HepG2 (cell line): Measurements from ENCODE around the gene TTC32. TPM values are rescaled to one million over a fixed set of nuclear protein-coding genes. Genes with fewer than 3 reads are reported as not detected.

ENCODE experiments used
- ARID2 ChIP-seq: sonication (generic); formaldehyde crosslinking; IDR thresholded peaks from 2 replicates; pipeline ENCODE4 v1.8.1; 2022; ENCODE audit warnings: mild to moderate bottlenecking, missing genetic modification reagents, borderline replicate concordance
- ATF7-NPFF ChIP-seq: sonication (generic); formaldehyde crosslinking; IDR thresholded peaks from 2 replicates; pipeline ENCODE4 v1.8.1; 2023; ENCODE audit warnings: mild to moderate bottlenecking, low read depth, missing genetic modification reagents, moderate library complexity
- ERF ChIP-seq: IDR thresholded peaks from 2 replicates; pipeline ENCODE4 v1.6.1; 2018; ENCODE audit warnings: missing biosample characterization, missing genetic modification reagents
- HMGXB4 ChIP-seq, 2 experiments: sonication (generic) in 1 of 2; formaldehyde crosslinking in 1 of 2; IDR thresholded peaks; 2 replicates each; pipeline versions ENCODE4 v1.4.0 to v1.6.1; 2018 to 2020; ENCODE audit warnings: missing genetic modification reagents in 2 of 2, borderline replicate concordance in 1 of 2, low read depth in 1 of 2, mild to moderate bottlenecking in 1 of 2, missing biosample characterization in 1 of 2
- KMT2B ChIP-seq: IDR thresholded peaks from 2 replicates; pipeline ENCODE4 v1.6.1; 2016; ENCODE audit warnings: missing genetic modification reagents, missing compliant biosample characterization
- MAFK ChIP-seq, 2 experiments: IDR thresholded peaks in 1 of 2; conservative IDR thresholded peaks in 1 of 2; 2 replicates each; pipeline ENCODE4 v1.6.1; 2011; ENCODE audit warnings: improper control_type of control experiment in 2 of 2, low read length in 2 of 2
- NFIC ChIP-seq: IDR thresholded peaks from 2 replicates; pipeline ENCODE4 v1.6.1; 2012; ENCODE audit warnings: mild to moderate bottlenecking, low read length, inconsistent platforms
- REXO4 ChIP-seq: sonication (generic); formaldehyde crosslinking; IDR thresholded peaks from 2 replicates; pipeline ENCODE4 v1.8.0; 2022; ENCODE audit warnings: missing genetic modification reagents, mild to moderate bottlenecking, borderline replicate concordance
- SP5 ChIP-seq: IDR thresholded peaks from 2 replicates; pipeline ENCODE4 v1.6.1; 2016; ENCODE audit warnings: low read depth, borderline replicate concordance
- TARDBP ChIP-seq: sonication (generic); formaldehyde crosslinking; IDR thresholded peaks from 2 replicates; pipeline ENCODE4 v1.8.0; 2022; ENCODE audit warnings: mild to moderate bottlenecking, missing genetic modification reagents
- UBTF ChIP-seq: sonication (generic); formaldehyde crosslinking; IDR thresholded peaks from 2 replicates; pipeline ENCODE4 v1.4.0; 2020; ENCODE audit warnings: mild to moderate bottlenecking, missing genetic modification reagents
- ZFP37 ChIP-seq: sonication (generic); formaldehyde crosslinking; IDR thresholded peaks from 2 replicates; pipeline ENCODE4 v1.4.0; 2020; ENCODE audit warnings: missing genetic modification reagents, borderline replicate concordance
- ZKSCAN5 ChIP-seq: sonication (generic); formaldehyde crosslinking; IDR thresholded peaks from 2 replicates; pipeline ENCODE4 v1.5.1; 2020; ENCODE audit warnings: mild to moderate bottlenecking, missing genetic modification reagents
- ZNF333 ChIP-seq: sonication (generic); formaldehyde crosslinking; IDR thresholded peaks from 2 replicates; pipeline ENCODE4 v1.4.0; 2020; ENCODE audit warnings: mild to moderate bottlenecking, missing genetic modification reagents, borderline replicate concordance
- polyA plus RNA-seq, 8 experiments: library from polyadenylated mRNA; depleted of rRNA in 3 of 8; stranded (reverse) in 7 of 8; unstranded in 1 of 8; fragments of >200 nt; fragmentation: Illumina TruSeq in 4 of 8; extraction: Trizol in 4 of 8; gene quantifications; 2 replicates each; pipeline versions ENCODE4 v1.2.1 to v1.2.3, GENCODE V29; 2011 to 2016; ENCODE audit warnings: low read depth in 4 of 8, missing spikeins in 1 of 8, mixed read lengths in 1 of 8; ENCODE audit not compliant: insufficient read depth in 1 of 8
- total RNA-seq, 5 experiments: library from RNA; depleted of rRNA; stranded (reverse); fragments of >200 nt; fragmentation: Illumina TruSeq; extraction: Trizol; gene quantifications; 2 replicates each; pipeline ENCODE4 v1.2.3, GENCODE V29; 2016; ENCODE audit warnings: low read depth in 1 of 5
- TF ChIP-seq, protein P1 (sequence below), 2 experiments: IDR thresholded peaks; 2 replicates each; pipeline ENCODE4 v1.6.1; 2011 to 2012; ENCODE audit warnings: low read length in 2 of 2, borderline replicate concordance in 1 of 2, low read depth in 1 of 2, mild to moderate bottlenecking in 1 of 2, moderate library complexity in 1 of 2

Gene TTC32
- total and polyA plus RNA-seq, 2 of the 13 experiments (the other 11 are each of a cell fraction or from before 2014, with no cell fraction given), result 21.6 to 38.3 TPM

GRCh38 chr2:19863303-19864041, 38.3 kb downstream of the TTC32 start (continued):
- no peak for TF ChIP-seq ZFP37
- TF ChIP-seq, protein P1, sequence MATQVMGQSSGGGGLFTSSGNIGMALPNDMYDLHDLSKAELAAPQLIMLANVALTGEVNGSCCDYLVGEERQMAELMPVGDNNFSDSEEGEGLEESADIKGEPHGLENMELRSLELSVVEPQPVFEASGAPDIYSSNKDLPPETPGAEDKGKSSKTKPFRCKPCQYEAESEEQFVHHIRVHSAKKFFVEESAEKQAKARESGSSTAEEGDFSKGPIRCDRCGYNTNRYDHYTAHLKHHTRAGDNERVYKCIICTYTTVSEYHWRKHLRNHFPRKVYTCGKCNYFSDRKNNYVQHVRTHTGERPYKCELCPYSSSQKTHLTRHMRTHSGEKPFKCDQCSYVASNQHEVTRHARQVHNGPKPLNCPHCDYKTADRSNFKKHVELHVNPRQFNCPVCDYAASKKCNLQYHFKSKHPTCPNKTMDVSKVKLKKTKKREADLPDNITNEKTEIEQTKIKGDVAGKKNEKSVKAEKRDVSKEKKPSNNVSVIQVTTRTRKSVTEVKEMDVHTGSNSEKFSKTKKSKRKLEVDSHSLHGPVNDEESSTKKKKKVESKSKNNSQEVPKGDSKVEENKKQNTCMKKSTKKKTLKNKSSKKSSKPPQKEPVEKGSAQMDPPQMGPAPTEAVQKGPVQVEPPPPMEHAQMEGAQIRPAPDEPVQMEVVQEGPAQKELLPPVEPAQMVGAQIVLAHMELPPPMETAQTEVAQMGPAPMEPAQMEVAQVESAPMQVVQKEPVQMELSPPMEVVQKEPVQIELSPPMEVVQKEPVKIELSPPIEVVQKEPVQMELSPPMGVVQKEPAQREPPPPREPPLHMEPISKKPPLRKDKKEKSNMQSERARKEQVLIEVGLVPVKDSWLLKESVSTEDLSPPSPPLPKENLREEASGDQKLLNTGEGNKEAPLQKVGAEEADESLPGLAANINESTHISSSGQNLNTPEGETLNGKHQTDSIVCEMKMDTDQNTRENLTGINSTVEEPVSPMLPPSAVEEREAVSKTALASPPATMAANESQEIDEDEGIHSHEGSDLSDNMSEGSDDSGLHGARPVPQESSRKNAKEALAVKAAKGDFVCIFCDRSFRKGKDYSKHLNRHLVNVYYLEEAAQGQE (IDR thresholded peaks at IDR 0.05; ENCODE audit: borderline replicate concordance in 1 of 2, low read depth in 1 of 2, low read length in 2 of 2), result no peak
- no peak for TF ChIP-seq MAFK (conservative IDR thresholded peaks at IDR 0.05 in 1 of 2, IDR thresholded peaks at IDR 0.05 in 1 of 2; ENCODE audit: low read length in 2 of 2)
- peak; percentile 94 to 96 for TF ChIP-seq HMGXB4 (CRISPR knock-in tag; IDR thresholded peaks at IDR 0.05; ENCODE audit: borderline replicate concordance in 1 of 2, low read depth in 1 of 2)
- peak; percentile 36; the same call in 1 of the 2 replicates for TF ChIP-seq ATF7-NPFF (CRISPR knock-in tag)
- no peak for TF ChIP-seq ARID2 (CRISPR knock-in tag)
- peak; percentile 98 for TF ChIP-seq UBTF (CRISPR knock-in tag)
- TF ChIP-seq SP5, result peak; percentile 40; the same call in 1 of the 2 replicates
- no peak for TF ChIP-seq NFIC
- no peak for TF ChIP-seq ZNF333 (CRISPR knock-in tag)
- TF ChIP-seq ERF (CRISPR knock-in tag), result peak; percentile 79
- peak; percentile 83 for TF ChIP-seq TARDBP (CRISPR knock-in tag)
- no peak for TF ChIP-seq ZKSCAN5
- TF ChIP-seq REXO4 (CRISPR knock-in tag), result no peak
- TF ChIP-seq KMT2B (CRISPR knock-in tag), result peak; percentile 47; the same call in 1 of the 2 replicates
